ENCODE measurements around the gene NTNG1.

Gene NTNG1

DNA sequence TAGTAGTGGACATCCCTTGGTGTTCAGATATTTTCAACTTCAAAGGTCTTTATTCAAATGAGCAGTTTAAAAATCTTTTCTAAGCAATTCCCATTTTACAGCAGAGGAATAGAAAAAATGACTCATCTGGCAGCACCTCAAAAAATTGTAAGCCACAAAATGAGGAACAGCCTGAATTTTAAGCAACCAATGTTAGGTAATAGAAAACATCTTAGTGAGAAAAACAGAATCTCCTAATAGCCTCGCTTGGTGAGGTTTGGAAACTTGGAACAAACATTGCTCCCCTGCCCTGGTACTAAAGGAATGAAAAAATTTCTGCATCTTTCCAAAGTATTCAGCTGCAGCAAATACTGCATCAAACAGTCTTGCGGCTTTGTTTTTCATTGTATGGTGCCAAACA, 264.4 kb downstream of the NTNG1 start:
- peak; percentile 74 to 81 for DNase-seq (ENCODE audit: low read depth in 2 of 2)

DNA sequence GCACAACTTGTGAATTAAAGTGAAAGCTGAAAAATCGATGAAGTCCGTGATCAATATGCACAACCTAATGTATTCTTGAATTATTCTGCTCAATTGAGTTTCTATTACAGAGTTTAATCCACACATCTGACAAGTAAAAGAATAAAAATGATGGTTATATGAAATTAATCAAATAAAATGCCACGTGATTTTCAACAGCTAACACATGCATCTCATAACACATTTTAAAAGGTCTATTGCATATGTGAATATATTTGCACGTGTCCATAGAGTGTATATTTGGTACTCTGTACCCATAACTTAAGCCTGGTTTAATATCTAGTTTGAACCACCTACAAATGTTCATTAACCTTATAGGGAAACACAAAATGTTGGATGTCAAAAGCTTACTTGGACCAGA, 266.2 kb downstream of the NTNG1 start:
- DNase-seq (ENCODE audit: low read depth in 2 of 2), result no peak

DNA sequence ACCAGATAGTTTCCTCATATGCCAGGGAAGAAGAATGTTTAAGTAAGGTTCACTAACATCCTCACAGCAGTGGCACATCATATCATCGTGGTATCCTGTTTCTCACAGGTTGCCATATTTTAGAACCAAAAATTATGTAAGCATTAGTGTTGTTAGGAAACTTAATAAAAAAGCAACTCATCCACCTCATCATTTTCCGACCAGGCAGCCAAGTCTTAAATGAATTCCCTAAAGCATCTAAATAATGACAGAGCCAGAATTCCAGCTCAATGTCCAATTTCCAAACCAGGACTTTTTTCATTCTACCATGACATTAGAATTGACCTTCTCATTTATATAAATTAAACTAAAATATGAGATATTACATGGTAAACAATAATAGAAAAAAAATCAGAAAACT, 272.7 kb downstream of the NTNG1 start:
- DNase-seq (ENCODE audit: low read depth in 2 of 2), result no peak

DNA sequence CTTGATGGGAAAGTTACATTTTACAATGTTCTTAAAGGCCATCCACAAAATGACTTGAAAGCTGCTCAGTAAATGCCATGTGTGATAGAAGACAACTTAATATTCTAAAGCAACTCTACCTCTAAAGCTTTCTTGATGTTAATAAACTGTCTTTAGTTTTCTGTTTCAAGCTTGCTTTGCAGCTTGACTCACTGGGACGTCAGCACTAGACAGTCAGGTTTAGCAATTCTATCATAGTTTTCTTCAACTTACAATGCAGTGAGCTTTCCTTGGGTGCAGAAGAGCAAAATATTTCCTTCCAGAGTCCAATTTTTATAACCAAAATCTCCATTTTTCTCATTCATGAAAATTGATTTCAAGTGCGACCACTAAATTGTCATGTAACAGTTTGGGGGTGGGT, 273.1 kb downstream of the NTNG1 start:
- DNase-seq (ENCODE audit: low read depth in 2 of 2), result no peak

DNA sequence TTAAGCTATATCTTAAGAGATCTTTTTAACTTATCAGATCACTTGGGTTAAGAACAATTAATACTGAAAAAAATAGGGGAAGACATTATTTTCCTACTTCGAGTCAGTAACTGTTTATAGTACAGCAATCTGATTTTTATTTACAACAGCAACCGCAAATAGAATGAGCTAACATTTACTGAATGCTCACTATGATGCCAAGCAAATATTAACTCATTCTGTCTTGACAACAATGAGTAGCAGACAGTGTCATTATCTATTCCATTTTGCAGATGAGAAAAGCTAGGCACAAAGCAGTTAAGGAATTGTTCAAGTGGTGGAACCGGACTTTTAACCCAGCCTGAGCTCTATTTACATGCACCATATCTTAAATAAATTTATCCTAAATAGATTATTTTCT, 273.7 kb downstream of the NTNG1 start:
- DNase-seq (ENCODE audit: low read depth in 2 of 2), result no peak

DNA sequence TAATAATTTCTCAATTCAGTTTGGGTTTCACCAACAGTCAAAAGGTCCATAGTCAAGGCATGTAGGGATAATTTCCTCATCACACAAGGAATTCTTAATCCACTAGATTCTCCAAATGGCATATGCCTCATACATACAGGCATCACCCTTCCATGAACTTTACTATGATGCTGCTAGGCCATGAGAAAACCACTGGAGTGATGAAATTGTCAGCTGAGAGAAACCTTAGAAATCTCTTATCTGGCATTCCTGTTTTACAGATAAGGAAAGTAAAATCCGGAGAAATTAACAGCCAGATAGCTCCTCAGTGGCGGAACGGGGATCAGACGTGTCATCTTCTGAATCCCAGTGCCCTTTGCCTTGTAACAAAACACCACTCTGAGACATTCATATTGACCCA, 274.4 kb downstream of the NTNG1 start:
- no peak for DNase-seq (ENCODE audit: low read depth in 2 of 2)

DNA sequence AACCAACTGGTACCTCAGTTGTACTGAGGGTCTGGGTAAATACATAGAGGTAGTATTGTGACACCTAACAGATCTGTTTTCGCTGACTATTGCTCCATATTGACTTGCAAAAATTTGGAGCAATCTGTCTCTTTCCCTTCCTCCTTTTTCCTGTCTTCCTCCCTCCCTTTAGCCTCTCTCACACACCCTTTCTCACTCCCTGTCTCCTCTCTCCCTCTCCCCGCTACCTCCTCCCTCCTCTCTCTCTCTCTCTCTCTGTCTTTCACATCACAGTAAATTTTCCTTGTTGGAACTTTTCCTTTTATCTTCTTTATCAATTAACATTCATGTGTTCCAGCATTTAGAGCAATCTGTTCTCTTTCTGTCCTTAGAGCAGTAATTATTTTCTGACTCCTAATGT, 278.2 kb downstream of the NTNG1 start:
- DNase-seq (ENCODE audit: low read depth in 2 of 2), result no peak

DNA sequence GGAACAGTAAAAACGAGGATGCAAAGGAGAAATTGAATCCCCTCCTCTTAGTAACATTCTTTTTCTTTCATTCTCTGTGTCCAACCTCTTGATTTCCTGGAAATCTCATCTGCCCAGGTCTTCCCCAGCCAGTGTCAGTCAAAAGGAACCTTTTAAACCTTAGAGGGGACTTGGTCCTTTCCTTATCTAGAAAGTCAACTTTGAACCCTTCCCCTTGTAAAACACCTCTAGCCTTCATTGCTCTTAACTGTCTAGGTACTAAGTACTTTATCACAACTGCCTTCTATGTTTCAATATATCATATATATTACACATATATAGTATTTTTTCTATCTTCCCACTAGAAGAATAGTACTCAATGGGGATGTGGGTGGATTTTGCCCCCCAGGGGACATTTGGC, 282.1 kb downstream of the NTNG1 start:
- no peak for DNase-seq (ENCODE audit: low read depth in 2 of 2)

DNA sequence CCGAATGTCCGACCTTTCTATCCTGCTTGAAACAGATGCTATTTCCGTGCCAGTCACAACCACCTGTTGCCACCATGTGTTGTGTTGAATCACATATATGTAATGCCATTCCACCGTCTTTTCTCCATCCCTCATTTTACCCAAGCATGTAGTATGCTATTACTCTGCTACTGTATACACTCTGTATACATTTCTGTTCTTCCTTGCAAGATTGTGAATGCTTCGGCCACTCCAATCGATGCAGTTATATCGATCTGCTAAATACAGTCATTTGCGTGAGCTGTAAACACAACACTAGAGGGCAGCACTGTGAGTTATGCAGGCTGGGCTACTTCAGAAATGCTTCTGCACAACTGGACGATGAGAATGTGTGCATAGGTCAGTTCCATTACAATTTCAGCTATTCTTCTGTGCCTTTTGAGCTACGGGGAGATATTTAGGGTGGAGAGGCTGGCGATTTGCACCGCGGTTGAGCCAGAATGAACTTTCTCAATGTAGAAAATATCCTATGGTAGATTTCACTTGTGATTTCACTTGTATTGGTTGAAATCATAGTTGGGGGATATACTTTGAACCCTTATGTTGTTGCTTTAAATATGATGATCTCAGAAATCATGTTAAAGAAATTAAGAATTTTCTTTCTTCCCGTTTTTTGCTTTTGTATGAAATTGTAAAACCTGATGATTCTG, 289.8 kb downstream of the NTNG1 start:
- no peak for DNase-seq (ENCODE audit: low read depth in 2 of 2)

DNA sequence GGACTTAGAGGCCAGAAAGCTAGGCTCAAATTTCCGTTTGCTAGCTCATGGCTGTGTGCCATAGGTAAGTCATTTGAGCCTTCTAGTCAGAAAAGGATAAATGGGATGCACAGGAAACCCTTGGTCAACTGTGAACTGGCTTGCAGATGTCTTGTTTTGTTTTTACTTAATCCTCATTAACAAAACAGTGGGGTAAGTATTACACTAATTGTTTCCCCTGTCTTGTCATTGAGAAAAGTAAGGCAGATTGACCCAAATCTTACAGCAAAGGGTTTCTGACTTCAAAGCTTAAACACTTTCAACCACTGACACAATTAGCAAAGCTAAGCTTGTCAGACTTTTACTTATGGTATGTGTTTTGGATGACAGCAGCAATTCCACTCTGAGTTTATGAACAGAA, 291.3 kb downstream of the NTNG1 start:
- DNase-seq (ENCODE audit: low read depth in 2 of 2), result no peak

DNA sequence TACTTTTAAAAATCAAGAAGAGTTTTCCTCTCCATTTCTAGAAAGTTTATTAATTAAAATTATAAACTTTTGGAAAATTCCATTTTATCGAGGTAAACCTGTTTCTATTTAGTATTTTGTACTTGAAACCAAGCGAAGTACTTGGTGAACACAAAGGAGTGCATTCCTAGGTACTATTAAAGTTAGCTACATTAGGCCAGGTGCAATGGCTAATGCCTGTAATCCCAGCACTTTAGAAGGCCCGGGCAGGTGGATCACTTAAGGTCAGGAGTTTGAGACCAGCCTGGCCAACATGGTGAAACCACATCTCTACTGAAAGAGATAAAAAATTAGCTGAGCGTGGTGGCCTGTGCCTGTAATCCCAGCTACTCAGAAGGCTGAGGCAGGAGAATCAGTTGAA, 292.2 kb downstream of the NTNG1 start:
- no peak for DNase-seq (ENCODE audit: low read depth in 2 of 2)

DNA sequence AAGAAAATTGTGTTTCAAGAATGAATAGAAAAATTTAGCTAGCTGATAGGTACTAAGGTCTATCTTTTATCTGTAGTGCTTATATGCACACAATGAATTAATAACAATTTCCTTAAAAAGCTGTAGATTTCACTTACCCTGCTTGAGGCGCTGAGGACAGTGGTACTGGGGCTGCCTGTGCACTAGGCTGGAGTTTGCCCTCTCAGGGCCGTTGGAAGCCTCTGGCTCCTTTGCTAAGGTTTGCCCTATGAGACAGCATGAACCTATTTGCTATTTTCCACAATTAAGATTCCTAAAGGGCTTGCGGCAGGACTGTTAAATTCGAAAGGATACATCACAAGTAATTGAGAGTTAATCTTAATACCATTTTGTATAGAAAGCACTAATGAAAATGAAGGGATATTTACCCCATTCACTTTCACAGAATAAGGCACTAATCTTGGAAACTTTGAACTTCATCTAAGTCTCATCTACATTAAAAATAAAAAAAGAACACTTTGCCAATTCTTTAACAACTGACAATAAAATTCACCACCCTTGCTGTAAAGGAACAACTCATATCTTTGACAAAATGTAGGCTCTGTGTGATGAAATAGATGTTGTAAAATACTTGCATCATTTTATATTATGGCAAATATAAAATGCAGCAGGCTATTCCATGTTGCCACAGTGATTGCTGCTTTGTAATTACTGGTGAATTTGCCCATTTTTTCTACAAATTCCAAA, 293.0 kb downstream of the NTNG1 start:
- DNase-seq (ENCODE audit: low read depth in 2 of 2), result no peak

DNA sequence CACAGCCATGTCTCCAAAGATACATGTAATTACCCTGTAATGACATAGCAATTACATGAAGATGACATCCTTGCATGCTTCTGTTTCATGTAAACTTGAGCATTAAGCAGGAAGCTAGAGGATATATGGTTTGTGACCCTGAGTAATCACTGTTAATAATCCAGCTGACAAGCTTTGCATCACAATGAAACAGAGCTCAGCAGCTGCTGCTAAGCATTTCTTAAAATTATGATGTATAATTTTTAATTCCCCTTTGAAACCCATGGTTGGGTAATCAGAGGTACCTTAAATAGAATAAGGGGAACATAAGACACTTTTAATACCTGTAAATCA, 293.5 kb downstream of the NTNG1 start:
- no peak for DNase-seq (ENCODE audit: low read depth in 2 of 2)

DNA sequence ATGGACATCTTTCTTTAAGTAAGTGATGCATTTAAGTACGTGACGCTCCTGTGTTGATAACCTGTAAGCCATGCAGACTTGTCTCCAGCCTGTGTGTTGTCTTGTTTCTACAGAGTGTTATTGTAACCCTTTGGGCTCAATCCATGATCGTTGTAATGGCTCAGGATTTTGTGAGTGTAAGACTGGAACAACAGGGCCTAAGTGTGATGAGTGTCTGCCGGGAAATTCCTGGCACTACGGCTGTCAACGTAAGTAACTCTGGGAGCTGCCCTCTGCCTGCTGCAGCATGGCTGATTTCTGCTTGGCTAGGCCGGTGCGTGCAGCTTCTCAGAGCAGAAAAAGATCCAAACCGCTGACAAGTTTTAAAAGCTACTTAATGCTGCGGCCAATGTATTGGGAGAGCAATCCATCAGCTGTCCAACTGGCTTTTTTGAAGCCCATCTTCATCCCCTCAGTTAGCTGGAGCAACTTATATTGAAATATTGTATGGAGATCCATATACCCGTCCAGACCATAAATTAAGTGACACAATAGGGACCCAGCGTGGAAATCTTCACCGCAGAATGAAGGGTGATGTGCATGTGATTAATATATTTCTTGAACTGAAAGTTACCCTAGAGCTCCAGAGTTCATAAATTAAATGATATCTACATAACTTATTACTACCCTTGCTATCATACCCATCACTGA, 295.9 kb downstream of the NTNG1 start:
- no peak for DNase-seq (ENCODE audit: low read depth in 2 of 2)

DNA sequence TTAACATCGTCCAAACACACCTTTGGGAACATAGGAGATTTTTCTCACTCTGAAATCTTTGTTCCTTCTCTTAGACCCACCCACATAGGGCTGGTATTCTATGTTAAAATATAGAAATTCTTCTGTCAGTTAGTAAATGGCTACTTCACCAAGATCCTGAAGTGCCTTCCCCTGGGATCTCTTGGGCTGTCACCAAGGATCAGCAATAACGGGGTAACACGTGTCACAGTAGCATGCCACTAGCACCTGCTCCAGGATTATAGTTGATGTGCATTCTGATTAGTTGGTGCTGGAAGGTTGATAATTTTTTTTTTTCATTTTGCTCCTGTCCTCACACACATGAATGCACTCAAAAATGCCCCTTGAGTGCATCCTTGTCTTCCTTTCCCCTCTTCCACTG, 298.7 kb downstream of the NTNG1 start:
- DNase-seq (ENCODE audit: low read depth in 2 of 2), result no peak

DNA sequence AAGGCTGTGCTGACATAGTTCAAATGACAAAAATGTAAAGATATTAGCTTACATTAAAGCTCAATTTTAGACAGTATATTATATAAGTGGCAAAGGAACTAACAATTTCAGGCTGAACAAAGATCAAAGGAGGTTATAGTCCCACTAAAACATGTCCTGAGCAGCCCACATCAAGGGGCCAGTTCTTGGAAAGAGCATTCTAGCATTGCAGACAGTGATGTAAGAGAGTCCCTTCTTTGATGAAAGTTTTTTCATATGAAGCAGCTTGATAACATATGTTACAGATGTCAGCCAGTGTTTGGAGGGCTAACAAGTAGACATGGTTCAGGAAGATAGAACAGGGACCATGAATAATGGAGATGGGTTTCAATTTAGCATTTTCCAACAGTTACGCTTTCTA, 301.7 kb downstream of the NTNG1 start:
- DNase-seq (ENCODE audit: low read depth in 2 of 2), result no peak

DNA sequence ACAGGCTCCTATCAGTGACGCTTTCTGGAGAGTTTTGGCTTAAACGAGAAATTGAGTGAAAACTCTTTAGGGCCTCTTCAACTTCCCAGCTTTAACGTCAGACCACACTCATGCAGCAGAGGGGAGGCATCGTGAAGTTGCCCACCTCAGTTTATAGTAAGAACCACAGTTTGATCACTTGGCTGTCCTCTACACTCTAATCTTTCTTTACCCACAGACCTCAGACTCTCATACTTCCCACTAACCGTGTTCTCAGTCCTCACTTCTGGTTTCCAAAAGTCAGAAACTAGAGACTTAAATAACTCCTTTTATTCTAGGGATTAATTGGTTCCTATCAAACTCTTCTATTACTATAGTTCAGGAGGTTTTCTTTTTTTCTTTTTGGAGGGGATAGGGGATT, 302.2 kb downstream of the NTNG1 start:
- no peak for DNase-seq (ENCODE audit: low read depth in 2 of 2)

DNA sequence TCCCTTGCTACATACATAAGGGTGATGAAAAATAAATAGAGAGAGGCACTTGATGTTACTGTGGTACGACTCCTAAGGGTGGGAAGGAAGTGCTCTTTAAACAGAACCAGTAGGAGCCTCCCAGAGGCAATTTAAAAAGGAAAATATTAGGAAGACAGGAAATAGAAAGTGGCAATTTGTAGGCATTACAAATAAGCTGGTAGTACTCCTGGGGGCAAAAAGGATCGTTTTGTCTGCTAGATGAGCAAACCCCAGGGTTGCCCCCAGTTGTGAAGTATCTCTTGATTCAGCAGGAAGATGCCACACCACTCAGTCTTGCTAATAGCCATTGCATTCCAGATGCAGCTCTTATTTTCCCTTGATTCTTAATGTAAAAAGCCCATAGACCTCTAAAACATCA, 303.0 kb downstream of the NTNG1 start:
- no peak for DNase-seq (ENCODE audit: low read depth in 2 of 2)

DNA sequence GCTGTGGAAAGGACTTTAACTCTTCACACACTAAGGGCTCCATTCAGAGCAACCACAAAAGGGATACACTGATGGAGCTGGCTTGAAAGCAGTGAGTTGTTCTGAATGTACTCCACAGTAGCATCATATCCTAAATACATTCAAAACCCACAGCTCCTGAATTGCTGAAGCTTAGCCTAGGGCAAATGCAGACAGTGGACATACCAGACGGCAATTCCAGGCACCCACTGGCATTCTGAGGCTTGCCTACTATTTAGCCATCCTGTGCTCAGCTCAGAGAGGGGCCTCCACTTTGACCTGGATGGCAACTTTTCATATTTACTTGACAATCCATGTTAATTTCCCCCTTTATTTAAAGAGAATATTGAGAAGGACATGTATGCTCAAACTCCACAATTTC, 303.5 kb downstream of the NTNG1 start:
- DNase-seq (ENCODE audit: low read depth in 2 of 2), result no peak

DNA sequence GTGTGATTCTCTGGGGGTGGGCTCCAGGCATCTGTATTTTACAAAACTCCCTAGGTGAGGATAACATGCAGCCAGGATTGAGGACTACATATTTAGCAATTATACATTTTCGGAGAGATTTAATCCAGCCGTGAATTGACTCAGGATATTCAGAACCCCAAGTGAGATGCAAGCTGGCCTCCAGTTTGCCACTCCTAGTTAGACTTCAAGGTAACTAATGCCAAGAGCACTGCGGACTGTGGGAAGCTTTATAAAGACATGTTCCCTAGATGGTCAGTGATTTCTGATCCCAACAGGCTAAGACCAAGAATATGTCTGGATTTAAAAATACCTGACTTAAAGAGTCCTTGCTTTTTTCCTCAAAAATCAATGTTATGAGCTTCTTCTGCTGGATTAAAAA, 308.5 kb downstream of the NTNG1 start:
- no peak for DNase-seq (ENCODE audit: low read depth in 2 of 2)

DNA sequence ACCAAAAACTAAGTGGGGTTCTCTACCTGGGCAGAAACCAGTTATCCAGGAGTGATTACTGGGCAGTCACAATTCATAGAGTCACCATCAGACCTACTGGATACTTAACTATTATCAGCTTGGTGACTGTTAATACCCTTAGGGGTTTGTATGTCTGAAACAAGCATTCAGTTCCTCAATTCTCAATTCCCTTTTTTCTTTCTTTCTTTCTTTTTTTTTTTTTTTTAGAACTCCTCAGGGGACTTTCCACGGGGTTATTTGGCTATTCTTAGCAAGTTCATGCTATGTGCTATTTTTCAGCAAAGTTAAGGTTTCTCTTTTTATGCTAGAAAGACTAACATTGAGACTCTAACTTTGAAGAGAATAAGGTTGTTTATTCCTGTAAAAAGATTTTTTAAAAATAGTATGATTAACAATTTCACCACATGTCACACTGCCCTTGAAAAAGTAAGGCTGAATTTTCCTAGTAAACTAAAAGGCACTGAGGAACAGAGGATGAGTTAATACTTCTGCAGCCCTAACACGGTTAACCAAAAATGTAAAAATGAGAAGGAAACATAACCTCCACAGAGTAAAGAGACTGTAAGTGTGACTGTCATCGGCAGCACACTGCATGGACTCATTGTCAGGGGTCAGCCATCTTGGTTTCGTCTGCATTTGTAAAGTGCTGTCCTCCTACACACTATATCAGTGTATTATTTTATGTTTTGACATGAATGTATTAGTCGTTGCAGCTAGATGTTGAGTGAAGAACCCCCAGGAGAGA, 310.2 kb downstream of the NTNG1 start:
- no peak for DNase-seq (ENCODE audit: low read depth in 2 of 2)

DNA sequence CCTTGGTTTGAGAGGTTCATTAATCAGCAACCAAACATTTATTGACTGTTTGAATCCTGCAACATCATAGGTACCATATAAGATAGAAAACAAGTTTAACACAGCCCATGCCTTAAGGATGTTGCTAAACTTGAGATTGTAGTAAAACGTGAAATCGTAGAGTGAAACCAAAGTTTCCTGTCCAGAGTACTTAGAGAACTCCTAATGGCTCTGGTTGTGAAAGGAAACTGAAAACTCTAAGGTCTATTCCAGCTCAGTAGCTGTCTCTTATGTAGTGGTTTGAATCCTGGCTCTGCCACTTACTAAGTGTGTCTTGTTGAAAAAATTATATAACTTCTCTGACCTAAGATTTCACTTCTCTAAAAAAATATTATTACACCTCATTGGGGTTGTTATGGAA, 310.9 kb downstream of the NTNG1 start:
- DNase-seq (ENCODE audit: low read depth in 2 of 2), result no peak

DNA sequence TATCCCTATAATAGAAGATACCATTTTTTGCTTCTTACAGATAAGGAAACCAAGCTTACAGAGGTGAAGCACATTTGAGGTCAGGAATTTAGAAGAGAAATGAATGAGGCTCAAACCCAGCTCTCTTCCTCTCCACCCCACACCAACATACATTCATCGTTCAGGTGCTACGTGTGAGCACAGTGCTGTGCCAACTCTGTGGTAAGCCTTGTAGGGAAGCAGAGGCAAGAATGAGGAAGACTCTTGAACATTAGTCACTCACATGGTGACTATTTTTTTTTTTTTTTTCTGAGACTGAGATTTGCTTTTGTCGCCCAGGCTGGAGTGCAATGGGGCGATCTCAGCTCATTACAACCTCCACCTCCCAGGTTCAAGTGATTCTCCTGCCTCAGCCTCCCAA, 314.0 kb downstream of the NTNG1 start:
- no peak for DNase-seq (ENCODE audit: low read depth in 2 of 2)

All from fibroblast of skin of left biceps (primary cell).